ENCODE measurements around the gene FXYD5. TPM values are rescaled to one million over a fixed set of nuclear protein-coding genes. Genes with fewer than 3 reads are reported as not detected.

The FXYD5 gene
- total and polyA plus RNA-seq, 8 donors, result 10.3 to 118 (median 43.8) TPM

GRCh38 chr19:35181387-35181786 is 26.9 kb downstream of the FXYD5 start:
- intact Hi-C loops (cut with DNase I; ENCODE audit: low total_unique reads), result no loop called here
- H3K36me3 ChIP-seq, result no peaks in the 10 kb centered on the region
- H3K9me3 ChIP-seq, result peaks cover 0 to 12% (median 0%) of the 10 kb centered on the region in 4 donors
- DNase-seq, result no peak
- H3K27me3 ChIP-seq, result no peaks in the 10 kb centered on the region
- no peak overlapping the region for H3K4me3 ChIP-seq
- H3K27ac ChIP-seq, result no peak overlapping the region
- 75 to 97% (median 85%) methylated on average over 1 of the region's 1 CpG for WGBS, 5 donors
- TF ChIP-seq CTCF (IDR thresholded peaks at IDR 0.05), result no peak
- no peak for TF ChIP-seq EP300 (IDR thresholded peaks at IDR 0.05)
- no peak for TF ChIP-seq POLR2AphosphoS5 (IDR thresholded peaks at IDR 0.05)
- no peak for TF ChIP-seq POLR2A (IDR thresholded peaks at IDR 0.05)
- no peaks in the 10 kb centered on the region for H3K4me1 ChIP-seq

- no peaks in the 10 kb centered on the region for H3K4me1 ChIP-seq
- peaks cover 0 to 8% (median 0%) of the 10 kb centered on the region in 4 donors for H3K9me3 ChIP-seq
- TF ChIP-seq EP300 (IDR thresholded peaks at IDR 0.05), result no peak
- no peak for TF ChIP-seq CTCF (IDR thresholded peaks at IDR 0.05)
- no peak for TF ChIP-seq POLR2AphosphoS5 (IDR thresholded peaks at IDR 0.05)
- TF ChIP-seq POLR2A (IDR thresholded peaks at IDR 0.05), result no peak
- no peak overlapping the region for H3K4me3 ChIP-seq
- no peak overlapping the region for H3K27ac ChIP-seq
- no peak for DNase-seq
- 89 to 95% (median 91%) methylated on average over 1 of the region's 1 CpG for WGBS, 5 donors
- no peaks in the 10 kb centered on the region for H3K27me3 ChIP-seq
- no peaks in the 10 kb centered on the region for H3K36me3 ChIP-seq
- intact Hi-C loops (cut with DNase I; ENCODE audit: low total_unique reads), result no loop called here
Observed at GRCh38 chr19:35184267-35184666, 29.7 kb downstream of the FXYD5 start.

- Histone ChIP-seq H3K4me3 (no peak overlapping the region), H3K27ac (no peak overlapping the region), H3K36me3 (no peaks in the 10 kb centered on the region), H3K9me3 (peaks cover 0 to 8% (median 0%) of the 10 kb centered on the region in 4 donors), H3K27me3 (no peaks in the 10 kb centered on the region), H3K4me1 (no peaks in the 10 kb centered on the region)
- intact Hi-C loops (cut with DNase I; ENCODE audit: low total_unique reads), result no loop called here
- WGBS, 5 donors, result 32 to 61% (median 57%) methylated on average over 2 of the region's 2 CpGs
- TF ChIP-seq POLR2AphosphoS5 (IDR thresholded peaks at IDR 0.05) (no peak), POLR2A (IDR thresholded peaks at IDR 0.05) (no peak), CTCF (IDR thresholded peaks at IDR 0.05) (no peak), EP300 (IDR thresholded peaks at IDR 0.05) (no peak)
- DNase-seq, result no peak
Observed at GRCh38 chr19:35184884-35185283, 30.3 kb downstream of the FXYD5 start.

- Histone ChIP-seq H3K36me3 (no peaks in the 10 kb centered on the region), H3K27me3 (peaks cover 0 to 8% (median 0%) of the 10 kb centered on the region in 3 donors), H3K27ac (no peak overlapping the region), H3K4me3 (no peak overlapping the region), H3K9me3 (peaks cover 0 to 4% (median 0%) of the 10 kb centered on the region in 4 donors), H3K4me1 (peaks cover 0 to 2% (median 0%) of the 10 kb centered on the region in 4 donors)
- intact Hi-C loops (cut with DNase I; ENCODE audit: low total_unique reads), result no loop called here
- WGBS, 5 donors, result 57 to 75% (median 69%) methylated on average over 9 of the region's 9 CpGs
- no peak for TF ChIP-seq EP300 (IDR thresholded peaks at IDR 0.05)
- no peak for TF ChIP-seq POLR2AphosphoS5 (IDR thresholded peaks at IDR 0.05)
- TF ChIP-seq POLR2A (IDR thresholded peaks at IDR 0.05), result no peak
- TF ChIP-seq CTCF (IDR thresholded peaks at IDR 0.05), result no peak
- no peak for DNase-seq
Observed at GRCh38 chr19:35194012-35194984, 39.8 kb downstream of the FXYD5 start.

All from stomach (tissue), 9 donors.